Activated gamma-delta T cell treated with Interleukin-2 at 50 U/mL for 16 hours (primary cell): ENCODE data around the gene RNU11.
"Not testable (repeated sequence)": the region's sequence is repeated elsewhere in the genome, so short reads cannot be mapped to it uniquely, and the experiment has no call there.

ENCODE experiments used
- DNase-seq: peaks from one replicate; pipeline ENCODE4 v3.0.0-alpha.2; 2020

RNU11 gene

DNA sequence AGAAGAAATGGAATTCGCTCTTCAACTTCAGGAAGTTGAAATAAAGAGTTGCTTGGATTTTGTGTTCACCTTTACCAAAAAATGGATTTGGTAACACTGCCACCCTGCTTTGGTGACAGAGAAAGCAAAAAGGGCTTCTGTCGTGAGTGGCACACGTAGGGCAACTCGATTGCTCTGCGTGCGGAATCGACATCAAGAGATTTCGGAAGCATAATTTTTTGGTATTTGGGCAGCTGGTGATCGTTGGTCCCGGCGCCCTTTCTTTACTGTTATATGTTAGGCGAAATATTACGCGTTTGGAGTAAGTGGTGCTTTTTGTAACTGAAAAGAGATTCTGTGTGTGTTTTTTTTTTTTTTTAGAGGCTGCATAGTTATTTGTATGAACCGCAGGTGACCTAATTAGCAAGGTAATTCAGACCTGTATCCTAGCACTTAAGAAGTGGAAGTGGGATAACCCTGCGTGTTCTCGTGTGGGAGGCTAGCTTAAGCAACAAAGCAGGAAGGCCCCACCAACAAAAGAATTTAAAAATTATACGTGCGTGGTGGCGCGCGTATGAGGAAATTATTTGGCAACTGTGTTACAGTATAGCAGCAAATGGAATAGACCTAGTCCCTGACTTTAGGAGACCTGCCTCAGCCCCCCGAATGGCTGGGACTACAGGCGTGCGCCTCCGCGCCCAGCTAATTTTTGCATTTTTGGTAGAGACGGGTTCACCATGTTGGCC lies at the start of gene RNU11:
Gene RNU11 (plus strand): TSS at position 127 of the 725 bp plus-strand sequence.
- DNase-seq, result peak; percentile 83

GRCh38 chr1:28601696-28602095 lies 46.7 kb upstream of the RNU11 start:
- DNase-seq, result no peak

- DNase-seq, result no peak
Measured at GRCh38 chr1:28602536-28603439, 45.6 kb upstream of the RNU11 start.

DNA sequence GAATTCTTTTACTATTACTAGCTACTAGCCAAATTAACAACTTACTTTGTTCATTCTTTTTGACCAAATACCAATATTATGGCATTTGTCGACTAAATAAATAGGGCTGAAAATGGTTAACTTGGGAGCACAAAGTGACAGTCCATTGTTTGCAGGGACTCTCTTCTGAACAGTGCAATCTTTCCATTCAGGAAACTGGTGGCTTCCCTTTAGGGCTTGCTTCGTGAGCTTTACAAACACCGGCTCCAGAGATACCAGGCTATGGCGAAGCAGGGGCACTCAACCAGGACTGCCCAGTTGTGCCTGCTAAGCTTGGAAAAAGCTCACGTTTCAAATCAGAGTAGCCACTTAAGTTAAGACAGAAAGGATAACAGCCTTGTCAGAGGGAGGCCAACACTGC lies 44.0 kb upstream of the RNU11 start:
- DNase-seq, result no peak

- no peak for DNase-seq
Measured at GRCh38 chr1:28604962-28605361, 43.4 kb upstream of the RNU11 start.

- no peak for DNase-seq
Measured at GRCh38 chr1:28606771-28607170, 41.6 kb upstream of the RNU11 start.

- no peak for DNase-seq
Measured at GRCh38 chr1:28613175-28613574, 35.2 kb upstream of the RNU11 start.

DNA sequence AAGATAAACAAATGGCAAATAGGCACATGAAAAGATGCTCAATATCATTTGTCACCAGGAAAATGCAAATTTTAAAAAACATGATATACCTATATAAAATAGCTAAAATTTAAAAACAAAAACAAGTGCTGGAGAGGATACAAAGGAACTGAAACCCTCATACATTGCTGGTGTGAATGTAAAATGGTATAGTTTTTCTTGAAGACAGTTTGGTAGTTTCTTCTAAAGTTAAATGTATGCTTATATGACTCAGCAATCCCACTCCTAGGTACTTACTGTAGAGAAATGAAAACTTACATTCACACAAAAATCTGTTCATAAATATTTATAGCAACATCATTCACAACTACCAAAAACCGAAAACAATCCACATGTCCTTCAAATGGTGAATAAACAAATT lies 16.7 kb upstream of the RNU11 start:
- DNase-seq, result no peak

DNA sequence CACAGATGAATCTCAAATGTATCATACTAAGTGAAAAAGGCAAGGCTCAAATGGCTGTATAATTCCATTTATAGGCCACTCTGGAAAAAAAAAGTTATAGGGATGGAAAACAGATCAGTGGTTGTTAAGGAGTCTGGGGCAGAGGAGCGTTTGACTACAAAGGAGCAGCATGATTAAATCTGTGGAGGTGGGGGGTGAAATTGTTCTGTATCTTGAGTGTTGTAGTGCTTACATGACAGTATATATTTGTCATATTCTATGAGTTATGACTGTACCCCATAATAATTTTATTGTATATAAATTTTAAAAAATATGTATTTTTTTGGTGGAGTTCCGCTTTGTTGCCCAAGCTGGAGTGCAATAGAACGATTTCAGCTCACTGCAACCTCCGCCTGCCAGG lies 15.8 kb upstream of the RNU11 start:
- DNase-seq, result no peak

DNA sequence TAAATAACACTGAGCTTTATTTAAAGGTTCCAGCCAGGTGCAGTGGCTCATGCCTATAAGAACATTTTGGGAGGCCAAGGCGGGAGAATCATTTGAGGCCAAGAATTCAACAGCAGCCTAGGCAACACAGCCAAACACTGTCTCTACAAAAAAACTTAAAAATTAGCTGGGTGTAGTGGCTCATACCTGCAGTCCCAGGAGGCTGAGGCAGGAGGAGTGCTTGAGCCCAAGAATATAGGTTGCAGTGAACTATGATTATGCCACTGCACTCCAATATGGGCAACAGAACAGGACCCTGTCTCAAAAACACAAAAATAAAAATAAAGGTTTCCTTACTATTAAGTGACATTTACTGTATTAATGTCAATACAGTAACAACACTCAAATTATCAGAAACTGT lies 7.6 kb upstream of the RNU11 start:
- DNase-seq, result peak; percentile 13

DNA sequence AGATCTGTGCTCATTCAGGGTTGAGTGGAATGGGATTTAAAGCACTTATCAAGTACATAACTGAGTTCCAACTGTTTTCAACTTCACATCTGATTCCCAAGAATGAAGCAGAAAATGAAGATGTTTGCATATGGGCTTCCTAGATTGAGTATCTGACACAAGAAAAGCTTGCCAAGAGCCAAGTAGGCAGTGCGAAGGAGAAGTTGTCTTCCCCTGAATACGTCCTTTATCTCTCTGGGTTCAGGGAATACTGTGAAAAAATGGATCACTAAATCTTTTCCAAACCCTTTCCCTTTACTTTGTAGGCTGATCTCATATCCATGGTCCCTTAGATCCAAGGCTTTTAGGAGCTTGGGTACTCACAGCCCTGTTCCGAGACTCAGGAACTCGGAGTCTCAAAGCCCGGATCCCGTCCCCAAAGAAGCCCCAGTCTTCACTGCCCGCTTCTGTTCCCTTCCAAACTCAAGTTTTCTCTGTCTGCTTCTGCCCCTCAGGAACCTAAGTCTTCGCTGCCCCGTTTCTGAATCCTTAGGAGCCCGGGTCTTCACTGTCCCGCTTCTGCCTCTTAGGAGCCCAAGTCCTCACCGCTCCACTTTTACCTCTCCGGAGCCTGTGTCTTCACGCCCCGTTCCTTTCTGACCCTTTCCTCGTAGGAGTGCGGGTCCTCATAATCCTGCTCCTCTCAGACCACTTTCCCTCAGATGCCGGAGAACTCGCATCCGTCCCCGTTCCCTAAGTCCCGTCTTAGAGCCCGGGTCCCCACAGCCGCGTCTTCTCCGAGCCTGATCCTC lies 6.1 kb upstream of the RNU11 start:
- DNase-seq, result no peak

GRCh38 chr1:28642847-28643635 lies 5.4 kb upstream of the RNU11 start, which contains the start of gene TAF12:
TAF12 (minus strand) TSS chr1:28643067; CDS start chr1:28622081, 20,986 bp downstream.
- peak; percentile 90 for DNase-seq

GRCh38 chr1:28644494-28644893 lies 3.9 kb upstream of the RNU11 start:
- no peak for DNase-seq

- not testable (repeated sequence) for DNase-seq
Measured at GRCh38 chr1:28645406-28645805, 3.0 kb upstream of the RNU11 start.

DNA sequence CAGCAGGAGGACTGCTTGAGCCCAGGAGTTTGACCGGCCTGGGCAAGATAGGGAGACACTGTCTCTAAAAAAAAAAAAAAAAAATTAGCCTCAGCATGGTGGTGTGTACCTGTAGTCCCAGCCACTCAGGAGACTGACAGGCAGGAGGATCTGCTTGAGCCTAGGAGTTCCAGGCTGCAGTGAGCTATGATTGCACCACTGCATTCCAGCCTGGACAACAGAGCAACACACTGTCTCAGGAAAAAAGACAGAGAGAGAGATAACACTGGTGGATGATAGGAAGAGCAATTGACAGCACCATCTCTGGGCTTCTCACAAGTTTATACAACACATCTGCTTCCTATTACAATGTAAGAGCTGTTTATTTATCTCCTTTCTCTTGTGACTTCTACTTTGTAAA lies 2.4 kb upstream of the RNU11 start:
- DNase-seq, result no peak

DNA sequence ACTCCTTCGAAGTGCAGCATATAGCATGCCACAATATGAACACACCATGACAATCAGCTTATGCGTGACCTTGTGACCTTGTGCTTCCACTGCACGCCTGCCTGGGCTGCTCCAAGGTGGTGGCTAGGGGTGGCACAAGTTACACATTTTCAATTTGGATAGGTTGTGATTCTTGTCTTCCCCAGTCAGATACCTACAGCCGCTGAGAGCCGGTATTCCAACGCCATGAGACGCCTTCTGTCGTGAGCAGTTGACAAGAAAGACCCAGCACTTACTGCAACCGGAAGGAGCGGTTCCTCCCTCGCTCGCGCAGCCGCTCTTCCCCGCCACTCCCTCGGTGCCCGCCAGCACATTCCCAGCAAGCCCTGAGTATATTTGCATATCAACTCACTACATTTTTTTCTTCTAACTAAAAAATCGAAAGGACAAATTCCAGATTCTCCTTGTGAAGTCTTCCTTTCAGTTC lies 359 bp upstream of the RNU11 start:
- DNase-seq, result peak; percentile 85

- not testable (repeated sequence) for DNase-seq
Measured at GRCh38 chr1:28653063-28653462, 4.7 kb downstream of the RNU11 start.

DNA sequence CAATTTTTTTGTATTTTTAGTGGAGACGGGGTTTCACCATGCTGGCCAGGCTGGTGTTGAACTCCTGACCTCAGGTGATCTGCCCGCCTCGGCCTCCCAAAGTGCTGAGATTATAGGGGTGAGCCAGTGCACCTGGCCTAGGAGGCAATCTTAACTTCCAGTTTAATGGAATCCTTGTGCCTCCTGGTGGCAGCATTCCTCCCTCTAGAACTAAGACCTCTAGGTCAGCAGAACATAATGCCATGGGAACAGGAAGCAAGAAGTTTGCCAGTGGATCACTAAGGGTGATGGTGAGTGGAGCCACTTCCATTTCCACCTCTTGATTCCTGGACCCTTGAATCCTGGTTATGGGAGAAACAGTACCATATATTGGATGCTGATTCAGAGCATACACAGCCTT lies 5.5 kb downstream of the RNU11 start:
- DNase-seq, result not testable (repeated sequence)

- DNase-seq, result not testable (repeated sequence)
Measured at GRCh38 chr1:28655448-28656311, 7.3 kb downstream of the RNU11 start.

DNA sequence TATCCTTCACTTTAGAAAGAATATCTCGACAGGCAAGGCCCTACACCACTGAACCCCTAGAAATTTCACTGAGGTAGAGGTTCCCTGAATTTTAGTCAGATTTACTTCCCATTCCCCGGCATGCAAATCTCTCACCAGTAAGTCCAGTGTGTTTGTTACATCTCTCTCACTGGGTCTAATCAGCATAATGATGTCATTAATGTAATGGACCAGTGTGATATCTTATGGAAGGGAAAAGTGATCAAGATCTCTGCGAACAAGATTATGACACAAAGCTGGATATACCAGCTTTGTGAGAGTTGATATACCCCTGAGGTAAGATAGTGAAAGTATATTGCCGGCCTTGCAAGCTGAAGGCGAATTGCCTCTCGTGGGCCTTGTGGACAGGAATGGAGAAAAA lies 7.9 kb downstream of the RNU11 start:
- no peak for DNase-seq

DNA sequence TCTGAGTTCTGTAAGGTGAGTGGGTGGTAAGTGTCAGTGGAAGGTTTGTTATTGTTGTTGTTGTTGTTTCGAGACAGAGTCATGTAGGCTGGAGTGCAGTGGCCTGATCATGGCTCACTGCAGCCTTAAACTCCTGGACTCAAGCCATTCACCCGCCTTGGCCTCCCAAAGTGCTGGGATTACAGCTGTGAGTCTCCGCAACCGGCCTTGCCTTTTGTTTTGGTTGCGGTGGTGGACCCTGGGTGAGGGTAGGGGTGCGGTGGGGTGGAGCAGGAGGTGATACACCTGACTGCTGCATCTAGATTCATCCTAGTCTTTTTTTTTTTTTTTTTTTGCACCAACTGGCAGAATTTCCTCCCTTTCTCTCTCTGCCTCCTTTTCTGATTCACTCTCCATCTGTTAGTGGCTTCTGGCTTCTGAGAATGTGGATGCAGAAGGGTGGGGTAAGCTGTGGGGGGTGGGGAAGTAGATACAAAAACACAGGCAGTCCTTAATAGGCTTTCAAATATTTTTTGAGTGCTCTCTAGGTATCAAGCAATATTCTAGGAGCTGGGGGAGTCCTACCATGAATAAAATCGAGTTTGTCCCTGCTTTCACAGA lies 15.6 kb downstream of the RNU11 start:
- no peak for DNase-seq
